ENCODE results near the gene AKR1B15. TPM values are rescaled to one million over a fixed set of nuclear protein-coding genes. Genes with fewer than 3 reads are reported as not detected.

The AKR1B15 gene
- total and polyA plus RNA-seq, 9 of the 15 experiments (the other 6 are each of a cell fraction or from before 2014, with no cell fraction given): not detected

- TF ChIP-seq E2F5 (CRISPR knock-in tag; IDR thresholded peaks at IDR 0.05) (no peak), ESRRA (IDR thresholded peaks at IDR 0.05; ENCODE audit: borderline replicate concordance, low read depth) (peak; percentile 62; the same call in 1 of the 2 replicates), CHD1 (IDR thresholded peaks at IDR 0.05; ENCODE audit: low read length) (no peak), KAT7 (CRISPR knock-in tag; IDR thresholded peaks at IDR 0.05; ENCODE audit: borderline replicate concordance) (no peak), ZNF316 (IDR thresholded peaks at IDR 0.05) (peak; percentile 33; the same call in 1 of the 2 replicates), RAD21 (CRISPR knock-in tag; conservative IDR thresholded peaks at IDR 0.05 in 1 of 2, IDR thresholded peaks at IDR 0.05 in 1 of 2) (peak; percentile 83 to 85), ILK (tag; IDR thresholded peaks at IDR 0.05; ENCODE audit: borderline replicate concordance, low read depth) (no peak), ZKSCAN1 (IDR thresholded peaks at IDR 0.05; ENCODE audit: low read depth, low read length) (no peak), HIVEP1 (CRISPR knock-in tag; IDR thresholded peaks at IDR 0.05) (no peak), PRDM10 (IDR thresholded peaks at IDR 0.05; ENCODE audit: partially characterized antibody) (no peak), ZNF609 (CRISPR knock-in tag; IDR thresholded peaks at IDR 0.05; ENCODE audit: borderline replicate concordance) (no peak)
Measured at GRCh38 chr7:134605978-134606923, 57.3 kb downstream of the AKR1B15 start (continued).

Measured in K562 (cell line).